Lower leg skin (tissue), 3 donors: ENCODE results near the gene ADGRG2.

Experiments used
- CTCF ChIP-seq, 3 donors: fragments of 450-650 bp; IDR thresholded peaks; one replicate each; pipeline ENCODE4 v1.5.1; 2016; ENCODE audit warnings: antibody characterized with exemption in 3 of 3, mild to moderate bottlenecking in 3 of 3, moderate library complexity in 2 of 3
- POLR2A ChIP-seq, 2 donors: fragments of 450-650 bp; IDR thresholded peaks; one replicate each; pipeline ENCODE4 v1.6.1; 2016 to 2017; ENCODE audit warnings: antibody characterized with exemption in 2 of 2, mild to moderate bottlenecking in 1 of 2, moderate library complexity in 1 of 2

GRCh38 chrX:18996536-18996935 lies 125.7 kb downstream of the ADGRG2 start:
- no peak for TF ChIP-seq CTCF (IDR thresholded peaks at IDR 0.05)
- no peak for TF ChIP-seq POLR2A (IDR thresholded peaks at IDR 0.05)
